Keratinocyte (primary cell): Measurements from ENCODE around the gene ST8SIA2.

ENCODE experiments used
- EZH2 ChIP-seq: IDR thresholded peaks from one replicate; pipeline ENCODE4 v1.6.1; 2012; ENCODE audit warnings: inconsistent platforms, mild to moderate bottlenecking, low read length, moderate library complexity
- TF ChIP-seq, protein P1 (sequence below), 3 experiments: IDR thresholded peaks in 1 of 3; conservative IDR thresholded peaks in 1 of 3; optimal IDR thresholded peaks in 1 of 3; 2 replicates in 2 of 3; 3 replicates in 1 of 3; pipeline versions ENCODE3 to v1.5.1; 2011; ENCODE audit warnings: low read length in 3 of 3, mild to moderate bottlenecking in 3 of 3, moderate library complexity in 2 of 3, control low read depth in 1 of 3, inconsistent platforms in 1 of 3; ENCODE audit not compliant: insufficient read depth in 2 of 3; ENCODE audit errors: extremely low read depth in 1 of 3

DNA sequence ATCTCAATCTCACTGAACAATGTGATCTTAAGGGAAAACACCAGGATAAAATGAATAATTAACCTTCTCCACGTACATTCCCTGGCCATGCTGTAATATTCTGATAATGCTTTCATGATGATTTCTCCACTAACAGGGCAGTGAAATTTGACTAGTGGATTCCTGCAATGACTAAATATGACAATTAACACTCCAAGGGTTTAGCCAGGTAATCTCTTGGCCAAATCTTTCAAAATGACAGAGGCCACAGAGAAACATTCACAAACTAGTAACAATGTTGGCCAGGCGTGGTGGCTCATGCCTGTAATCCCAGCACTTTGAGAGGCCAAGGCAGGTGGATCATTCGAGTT, 31.7 kb upstream of the ST8SIA2 start:
- TF ChIP-seq, protein P1, sequence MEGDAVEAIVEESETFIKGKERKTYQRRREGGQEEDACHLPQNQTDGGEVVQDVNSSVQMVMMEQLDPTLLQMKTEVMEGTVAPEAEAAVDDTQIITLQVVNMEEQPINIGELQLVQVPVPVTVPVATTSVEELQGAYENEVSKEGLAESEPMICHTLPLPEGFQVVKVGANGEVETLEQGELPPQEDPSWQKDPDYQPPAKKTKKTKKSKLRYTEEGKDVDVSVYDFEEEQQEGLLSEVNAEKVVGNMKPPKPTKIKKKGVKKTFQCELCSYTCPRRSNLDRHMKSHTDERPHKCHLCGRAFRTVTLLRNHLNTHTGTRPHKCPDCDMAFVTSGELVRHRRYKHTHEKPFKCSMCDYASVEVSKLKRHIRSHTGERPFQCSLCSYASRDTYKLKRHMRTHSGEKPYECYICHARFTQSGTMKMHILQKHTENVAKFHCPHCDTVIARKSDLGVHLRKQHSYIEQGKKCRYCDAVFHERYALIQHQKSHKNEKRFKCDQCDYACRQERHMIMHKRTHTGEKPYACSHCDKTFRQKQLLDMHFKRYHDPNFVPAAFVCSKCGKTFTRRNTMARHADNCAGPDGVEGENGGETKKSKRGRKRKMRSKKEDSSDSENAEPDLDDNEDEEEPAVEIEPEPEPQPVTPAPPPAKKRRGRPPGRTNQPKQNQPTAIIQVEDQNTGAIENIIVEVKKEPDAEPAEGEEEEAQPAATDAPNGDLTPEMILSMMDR (optimal IDR thresholded peaks at IDR 0.05 in 1 of 3, IDR thresholded peaks at IDR 0.05 in 1 of 3, conservative IDR thresholded peaks at IDR 0.05 in 1 of 3; ENCODE audit: extremely low read depth in 1 of 3, insufficient read depth in 2 of 3, low read length in 3 of 3) = no peak
- TF ChIP-seq EZH2 = no peak
